Neural cell (in vitro differentiated cells): Measurements from ENCODE around the gene FUT8. TPM values are rescaled to one million over a fixed set of nuclear protein-coding genes. Genes with fewer than 3 reads are reported as not detected.

Source experiments
- H2AFZ ChIP-seq: fragments of 200-600, 300-800 bp; sonication (generic), shearing (Covaris generic); 2 replicates; pipeline ENCODE4 v1.6.0; 2014; ENCODE audit warnings: low read depth, mild to moderate bottlenecking, antibody characterized with exemption, low read length, moderate library complexity
- H3F3A ChIP-seq: fragments of 200-600 bp; shearing (Covaris generic); 2 replicates; pipeline ENCODE4 v1.6.1; 2016; ENCODE audit warnings: mild to moderate bottlenecking, moderate library complexity, mixed read lengths, antibody characterized with exemption, low read length; ENCODE audit not compliant: insufficient read depth, poor library complexity, severe bottlenecking
- H3K27ac ChIP-seq: fragments of 200-600, 300-800 bp; sonication (generic), shearing (Covaris generic); 2 replicates; pipeline ENCODE4 v1.5.1; 2014; ENCODE audit warnings: mild to moderate bottlenecking, low read length, moderate library complexity
- H3K27me3 ChIP-seq: fragments of 300-800, 200-600 bp; sonication (generic), shearing (Covaris generic); 2 replicates; pipeline ENCODE4 v1.6.0; 2014; ENCODE audit warnings: mild to moderate bottlenecking, low read depth, low read length, moderate library complexity; ENCODE audit not compliant: insufficient read depth
- H3K36me3 ChIP-seq: fragments of 300-800, 200-600 bp; sonication (generic), shearing (Covaris generic); 2 replicates; pipeline ENCODE4 v1.5.1; 2014; ENCODE audit warnings: mild to moderate bottlenecking, antibody characterized with exemption, low read length, moderate library complexity; ENCODE audit not compliant: insufficient read depth
- H3K4me2 ChIP-seq: fragments of 300-800, 200-600 bp; sonication (generic), shearing (Covaris generic); 2 replicates; pipeline ENCODE4 v1.6.0; 2014; ENCODE audit warnings: mild to moderate bottlenecking, low read length
- H3K4me3 ChIP-seq: fragments of 300-800, 200-600 bp; sonication (generic), shearing (Covaris generic); 2 replicates; pipeline ENCODE4 v1.5.1; 2014; ENCODE audit warnings: mild to moderate bottlenecking, low read length, moderate library complexity
- H3K79me2 ChIP-seq: fragments of 200-600 bp; shearing (Covaris generic); replicated peaks from 2 replicates; pipeline ENCODE4 v1.6.0; 2014; ENCODE audit warnings: mild to moderate bottlenecking, low read length, moderate library complexity; ENCODE audit not compliant: insufficient read depth
- H3K9ac ChIP-seq: fragments of 300-800, 200-600 bp; sonication (generic), shearing (Covaris generic); 2 replicates; pipeline ENCODE4 v1.6.1; 2016; ENCODE audit warnings: mild to moderate bottlenecking, low read length, mixed read lengths
- H3K9me2 ChIP-seq: fragments of 200-600 bp; shearing (Covaris generic); 2 replicates; pipeline ENCODE4 v1.6.1; 2016; ENCODE audit warnings: mild to moderate bottlenecking, low read length, mixed read lengths; ENCODE audit not compliant: insufficient read depth
- H3K9me3 ChIP-seq: fragments of 200-600, 300-800 bp; sonication (generic), shearing (Covaris generic); 2 replicates; pipeline ENCODE4 v1.6.1; 2016; ENCODE audit warnings: mild to moderate bottlenecking, mixed run types, low read length, moderate library complexity, mixed read lengths
- H4K20me1 ChIP-seq: fragments of 200-600 bp; shearing (Covaris generic); 2 replicates; pipeline ENCODE4 v1.6.1; 2016; ENCODE audit warnings: mild to moderate bottlenecking, mixed run types; ENCODE audit not compliant: insufficient read depth
- EP300 ChIP-seq: fragments of 450-650 bp; conservative IDR thresholded peaks from 2 replicates; pipeline ENCODE4 v1.6.1; 2014; ENCODE audit warnings: antibody characterized with exemption, mild to moderate bottlenecking, moderate library complexity; ENCODE audit not compliant: poor library complexity, severe bottlenecking
- EZH2 ChIP-seq: fragments of 200-600, 300-800 bp; shearing (Covaris generic), sonication (generic); IDR thresholded peaks from 2 replicates; pipeline ENCODE4 v1.6.1; 2014; ENCODE audit warnings: antibody characterized with exemption, low read length, borderline replicate concordance, mild to moderate bottlenecking; ENCODE audit not compliant: insufficient read depth, poor library complexity, severe bottlenecking
- MXI1 ChIP-seq: fragments of 450-650 bp; conservative IDR thresholded peaks from 2 replicates; pipeline ENCODE4 v1.6.1; 2014; ENCODE audit warnings: antibody characterized with exemption, mild to moderate bottlenecking; ENCODE audit not compliant: poor library complexity, severe bottlenecking
- POLR2AphosphoS5 ChIP-seq: IDR thresholded peaks from 2 replicates; pipeline ENCODE4 v1.6.1; 2012
- RAD21 ChIP-seq: fragments of 450-650 bp; conservative IDR thresholded peaks from 2 replicates; pipeline ENCODE4 v1.6.1; 2014; ENCODE audit warnings: antibody characterized with exemption, mild to moderate bottlenecking, moderate library complexity
- SMC3 ChIP-seq: fragments of 450-650 bp; conservative IDR thresholded peaks from 2 replicates; pipeline ENCODE4 v1.6.1; 2014; ENCODE audit warnings: antibody characterized with exemption, mild to moderate bottlenecking, moderate library complexity; ENCODE audit not compliant: poor library complexity
- TAF1 ChIP-seq: IDR thresholded peaks from 2 replicates; pipeline ENCODE4 v1.6.1; 2012; ENCODE audit warnings: low read depth
- polyA plus RNA-seq: library from polyadenylated mRNA; depleted of rRNA; stranded (reverse); fragments of >200 nt; gene quantifications from 2 replicates; pipeline ENCODE4 v1.2.3, GENCODE V29; 2014
- TF ChIP-seq, protein P1 (sequence below): IDR thresholded peaks from 2 replicates; pipeline ENCODE4 v1.6.1; 2012; ENCODE audit warnings: borderline replicate concordance
- TF ChIP-seq, protein P2 (sequence below): fragments of 450-650 bp; IDR thresholded peaks from 2 replicates; pipeline ENCODE4 v1.5.1; 2014; ENCODE audit warnings: antibody characterized with exemption, mild to moderate bottlenecking, moderate library complexity; ENCODE audit not compliant: poor library complexity, severe bottlenecking

Gene FUT8
- polyA plus RNA-seq, 1 donor from 2014 or later, result 72.8 TPM

DNA sequence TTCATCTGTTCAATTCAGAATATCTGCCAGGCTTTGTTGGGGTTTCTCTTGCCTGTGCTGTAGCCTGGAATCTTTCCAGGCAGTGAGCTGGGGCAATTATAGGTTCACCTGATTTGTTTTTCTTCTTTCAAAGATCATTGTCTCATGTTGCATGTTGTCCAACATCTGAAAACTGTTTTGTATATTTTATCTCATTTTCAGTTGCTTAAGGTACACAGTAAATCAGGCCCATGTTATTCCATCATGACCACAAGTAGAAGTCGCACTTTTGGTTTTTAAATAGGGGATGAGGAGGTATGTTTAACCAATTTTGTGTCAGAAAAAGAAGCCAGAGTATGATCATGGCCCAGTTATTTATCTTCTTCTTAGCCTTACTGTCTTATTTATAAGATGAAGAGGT is 24.9 kb upstream of the FUT8 start:
- no peak overlapping the region for H3K4me2 ChIP-seq
- H3K36me3 ChIP-seq, result no peaks in the 10 kb centered on the region
- no peak for TF ChIP-seq RAD21
- TF ChIP-seq, protein P1, sequence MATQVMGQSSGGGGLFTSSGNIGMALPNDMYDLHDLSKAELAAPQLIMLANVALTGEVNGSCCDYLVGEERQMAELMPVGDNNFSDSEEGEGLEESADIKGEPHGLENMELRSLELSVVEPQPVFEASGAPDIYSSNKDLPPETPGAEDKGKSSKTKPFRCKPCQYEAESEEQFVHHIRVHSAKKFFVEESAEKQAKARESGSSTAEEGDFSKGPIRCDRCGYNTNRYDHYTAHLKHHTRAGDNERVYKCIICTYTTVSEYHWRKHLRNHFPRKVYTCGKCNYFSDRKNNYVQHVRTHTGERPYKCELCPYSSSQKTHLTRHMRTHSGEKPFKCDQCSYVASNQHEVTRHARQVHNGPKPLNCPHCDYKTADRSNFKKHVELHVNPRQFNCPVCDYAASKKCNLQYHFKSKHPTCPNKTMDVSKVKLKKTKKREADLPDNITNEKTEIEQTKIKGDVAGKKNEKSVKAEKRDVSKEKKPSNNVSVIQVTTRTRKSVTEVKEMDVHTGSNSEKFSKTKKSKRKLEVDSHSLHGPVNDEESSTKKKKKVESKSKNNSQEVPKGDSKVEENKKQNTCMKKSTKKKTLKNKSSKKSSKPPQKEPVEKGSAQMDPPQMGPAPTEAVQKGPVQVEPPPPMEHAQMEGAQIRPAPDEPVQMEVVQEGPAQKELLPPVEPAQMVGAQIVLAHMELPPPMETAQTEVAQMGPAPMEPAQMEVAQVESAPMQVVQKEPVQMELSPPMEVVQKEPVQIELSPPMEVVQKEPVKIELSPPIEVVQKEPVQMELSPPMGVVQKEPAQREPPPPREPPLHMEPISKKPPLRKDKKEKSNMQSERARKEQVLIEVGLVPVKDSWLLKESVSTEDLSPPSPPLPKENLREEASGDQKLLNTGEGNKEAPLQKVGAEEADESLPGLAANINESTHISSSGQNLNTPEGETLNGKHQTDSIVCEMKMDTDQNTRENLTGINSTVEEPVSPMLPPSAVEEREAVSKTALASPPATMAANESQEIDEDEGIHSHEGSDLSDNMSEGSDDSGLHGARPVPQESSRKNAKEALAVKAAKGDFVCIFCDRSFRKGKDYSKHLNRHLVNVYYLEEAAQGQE, result no peak
- TF ChIP-seq EZH2, result no peak
- no peak for TF ChIP-seq EP300
- no peaks in the 10 kb centered on the region for H4K20me1 ChIP-seq
- no peaks in the 10 kb centered on the region for H3K9me3 ChIP-seq
- no peak overlapping the region for H3K9ac ChIP-seq
- H3K9me2 ChIP-seq, result no peaks in the 10 kb centered on the region
- H3K27ac ChIP-seq, result no peak overlapping the region
- no peaks in the 10 kb centered on the region for H3F3A ChIP-seq
- H2AFZ ChIP-seq, result no peak overlapping the region
- no peak overlapping the region for H3K4me3 ChIP-seq
- H3K79me2 ChIP-seq, result no peaks in the 10 kb centered on the region
- H3K27me3 ChIP-seq, result no peaks in the 10 kb centered on the region

DNA sequence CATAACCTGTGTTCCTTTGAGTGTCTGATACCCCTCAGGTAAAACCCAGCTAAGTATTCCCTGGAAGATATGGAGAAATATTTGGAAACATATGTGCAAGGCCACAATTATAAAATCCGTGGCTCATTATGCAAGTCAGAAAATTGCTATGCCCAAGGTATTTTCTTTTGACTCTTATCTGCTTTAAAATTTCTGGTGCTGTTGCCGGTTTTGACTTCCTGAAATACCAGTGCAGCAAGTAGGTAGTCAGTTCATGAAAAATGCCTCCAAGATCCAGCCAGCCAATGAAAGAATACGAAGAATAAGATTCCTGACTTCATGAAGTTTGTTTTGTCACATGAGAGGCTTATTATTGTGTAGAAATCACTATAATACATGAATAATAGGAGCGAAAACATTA is 20.2 kb upstream of the FUT8 start:
- TF ChIP-seq EZH2 (no peak), MXI1 (no peak), RAD21 (no peak), SMC3 (no peak), POLR2AphosphoS5 (no peak), TAF1 (no peak), EP300 (no peak)
- TF ChIP-seq, protein P1, result no peak
- TF ChIP-seq, protein P2, sequence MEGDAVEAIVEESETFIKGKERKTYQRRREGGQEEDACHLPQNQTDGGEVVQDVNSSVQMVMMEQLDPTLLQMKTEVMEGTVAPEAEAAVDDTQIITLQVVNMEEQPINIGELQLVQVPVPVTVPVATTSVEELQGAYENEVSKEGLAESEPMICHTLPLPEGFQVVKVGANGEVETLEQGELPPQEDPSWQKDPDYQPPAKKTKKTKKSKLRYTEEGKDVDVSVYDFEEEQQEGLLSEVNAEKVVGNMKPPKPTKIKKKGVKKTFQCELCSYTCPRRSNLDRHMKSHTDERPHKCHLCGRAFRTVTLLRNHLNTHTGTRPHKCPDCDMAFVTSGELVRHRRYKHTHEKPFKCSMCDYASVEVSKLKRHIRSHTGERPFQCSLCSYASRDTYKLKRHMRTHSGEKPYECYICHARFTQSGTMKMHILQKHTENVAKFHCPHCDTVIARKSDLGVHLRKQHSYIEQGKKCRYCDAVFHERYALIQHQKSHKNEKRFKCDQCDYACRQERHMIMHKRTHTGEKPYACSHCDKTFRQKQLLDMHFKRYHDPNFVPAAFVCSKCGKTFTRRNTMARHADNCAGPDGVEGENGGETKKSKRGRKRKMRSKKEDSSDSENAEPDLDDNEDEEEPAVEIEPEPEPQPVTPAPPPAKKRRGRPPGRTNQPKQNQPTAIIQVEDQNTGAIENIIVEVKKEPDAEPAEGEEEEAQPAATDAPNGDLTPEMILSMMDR, result no peak
- no peaks in the 10 kb centered on the region for H3F3A ChIP-seq
- H3K4me2 ChIP-seq, result no peak overlapping the region
- peaks cover 5% of the 10 kb centered on the region for H3K9me3 ChIP-seq
- no peak overlapping the region for H2AFZ ChIP-seq
- no peaks in the 10 kb centered on the region for H3K36me3 ChIP-seq
- H3K9ac ChIP-seq, result no peak overlapping the region
- H3K27me3 ChIP-seq, result no peaks in the 10 kb centered on the region
- H3K9me2 ChIP-seq, result no peaks in the 10 kb centered on the region
- H3K4me3 ChIP-seq, result no peak overlapping the region
- H4K20me1 ChIP-seq, result no peaks in the 10 kb centered on the region
- no peaks in the 10 kb centered on the region for H3K79me2 ChIP-seq
- no peak overlapping the region for H3K27ac ChIP-seq
